ENCODE data around the gene TMEM250. TPM values are rescaled to one million over a fixed set of nuclear protein-coding genes. Genes with fewer than 3 reads are reported as not detected.

Gene TMEM250
- polyA plus RNA-seq, 1 donor (not counting 4 experiments of a cell fraction or from before 2014, with no cell fraction given), result 9.9 TPM

GRCh38 chr9:136093995-136094881 is 24.4 kb downstream of the TMEM250 start:
- H3K9me1 ChIP-seq (ENCODE audit: control insufficient read depth, extremely low read depth, insufficient read depth, low read length), result no peaks in the 10 kb centered on the region
- H3K4me3 ChIP-seq (ENCODE audit: control insufficient read depth in 2 of 3, extremely low read depth in 1 of 3, insufficient read depth in 2 of 3, low read depth in 1 of 3, low read length in 3 of 3), result peak overlapping the region; percentile 76 to 90 (median 78)
- peaks cover 15% of the 10 kb centered on the region for H4K20me1 ChIP-seq (ENCODE audit: control insufficient read depth, extremely low read depth, insufficient read depth, low read length)
- FAIRE-seq (no peak), DNase-seq (ENCODE audit: low read depth, low spot score) (no peak)
- peaks cover 18% of the 10 kb centered on the region for H3K4me1 ChIP-seq (ENCODE audit: control insufficient read depth, extremely low read depth, insufficient read depth, low read length)
- peak overlapping the region; percentile 81 for H3K9ac ChIP-seq (ENCODE audit: control insufficient read depth, extremely low read depth, insufficient read depth, low read length)
- H3K36me3 ChIP-seq (ENCODE audit: control insufficient read depth in 2 of 2, extremely low read depth in 1 of 2, insufficient read depth in 2 of 2, low read length in 2 of 2), result peaks cover 5 to 6% of the 10 kb centered on the region in 2 experiments
- peaks cover 5% of the 10 kb centered on the region for H3K27me3 ChIP-seq (ENCODE audit: control insufficient read depth, extremely low read depth, insufficient read depth, low read length)
- peak overlapping the region; percentile 87 for H3K4me2 ChIP-seq (ENCODE audit: control insufficient read depth, extremely low read depth, insufficient read depth, low read depth, low read length)
- H3K27ac ChIP-seq (ENCODE audit: control insufficient read depth, insufficient read depth, low read length), result peak overlapping the region; percentile 43
- H3K9me3 ChIP-seq (ENCODE audit: control insufficient read depth, low read depth, low read length), result no peaks in the 10 kb centered on the region
- H2AFZ ChIP-seq (ENCODE audit: control insufficient read depth, low read length), result peak overlapping the region; percentile 22
- dilution Hi-C loops (cut with MboI; ENCODE audit: extremely low pct_ligation_motif_present, low sequenced_read_pairs), result no loop called here
- H3K79me2 ChIP-seq (ENCODE audit: control insufficient read depth, insufficient read depth, low read length), result peaks cover 54% of the 10 kb centered on the region
- TF ChIP-seq CTCF (optimal IDR thresholded peaks at IDR 0.05 in 1 of 3, IDR thresholded peaks at IDR 0.05 in 1 of 3, conservative IDR thresholded peaks at IDR 0.05 in 1 of 3; ENCODE audit: extremely low read depth in 1 of 3, insufficient read depth in 2 of 3, low read length in 3 of 3) (peak in 2 of 3 experiments; percentile 7 to 18), EZH2 (IDR thresholded peaks at IDR 0.05; ENCODE audit: low read length) (no peak)

- Histone ChIP-seq H3K27ac (ENCODE audit: control insufficient read depth, insufficient read depth, low read length) (peak overlapping the region; percentile 20), H3K4me2 (ENCODE audit: control insufficient read depth, extremely low read depth, insufficient read depth, low read depth, low read length) (peak overlapping the region; percentile 87), H3K79me2 (ENCODE audit: control insufficient read depth, insufficient read depth, low read length) (peaks cover 62% of the 10 kb centered on the region), H3K9me3 (ENCODE audit: control insufficient read depth, low read depth, low read length) (no peaks in the 10 kb centered on the region), H3K4me3 (ENCODE audit: control insufficient read depth in 2 of 3, extremely low read depth in 1 of 3, insufficient read depth in 2 of 3, low read depth in 1 of 3, low read length in 3 of 3) (peak overlapping the region; percentile 76 to 90 (median 78)), H3K36me3 (ENCODE audit: control insufficient read depth in 2 of 2, extremely low read depth in 1 of 2, insufficient read depth in 2 of 2, low read length in 2 of 2) (peaks cover 5 to 6% of the 10 kb centered on the region in 2 experiments), H2AFZ (ENCODE audit: control insufficient read depth, low read length) (no peak overlapping the region), H3K9ac (ENCODE audit: control insufficient read depth, extremely low read depth, insufficient read depth, low read length) (peak overlapping the region; percentile 81), H4K20me1 (ENCODE audit: control insufficient read depth, extremely low read depth, insufficient read depth, low read length) (peaks cover 16% of the 10 kb centered on the region), H3K4me1 (ENCODE audit: control insufficient read depth, extremely low read depth, insufficient read depth, low read length) (peaks cover 18% of the 10 kb centered on the region), H3K9me1 (ENCODE audit: control insufficient read depth, extremely low read depth, insufficient read depth, low read length) (no peaks in the 10 kb centered on the region), H3K27me3 (ENCODE audit: control insufficient read depth, extremely low read depth, insufficient read depth, low read length) (no peaks in the 10 kb centered on the region)
- TF ChIP-seq EZH2 (IDR thresholded peaks at IDR 0.05; ENCODE audit: low read length) (no peak), CTCF (optimal IDR thresholded peaks at IDR 0.05 in 1 of 3, IDR thresholded peaks at IDR 0.05 in 1 of 3, conservative IDR thresholded peaks at IDR 0.05 in 1 of 3; ENCODE audit: extremely low read depth in 1 of 3, insufficient read depth in 2 of 3, low read length in 3 of 3) (no peak)
- dilution Hi-C loops (cut with MboI; ENCODE audit: extremely low pct_ligation_motif_present, low sequenced_read_pairs), result no loop called here
- DNase-seq (ENCODE audit: low read depth, low spot score) (no peak), FAIRE-seq (no peak)
These were observed 25.2 kb downstream of the TMEM250 start for GRCh38 chr9:136093346-136093986.

Measured in keratinocyte (primary cell).